HG02623 (cell line): ENCODE measurements around the gene CNP.
"Not testable (repeated sequence)": the region's sequence is repeated elsewhere in the genome, so short reads cannot be mapped to it uniquely, and the experiment has no call there.

ENCODE experiments used
- ATAC-seq: cut with Tn5 transposase; IDR thresholded peaks from one replicate; pipeline ENCODE4 v1.9.1; 2021; ENCODE audit warnings: moderate library complexity; ENCODE audit not compliant: unreplicated experiment

CNP gene

DNA sequence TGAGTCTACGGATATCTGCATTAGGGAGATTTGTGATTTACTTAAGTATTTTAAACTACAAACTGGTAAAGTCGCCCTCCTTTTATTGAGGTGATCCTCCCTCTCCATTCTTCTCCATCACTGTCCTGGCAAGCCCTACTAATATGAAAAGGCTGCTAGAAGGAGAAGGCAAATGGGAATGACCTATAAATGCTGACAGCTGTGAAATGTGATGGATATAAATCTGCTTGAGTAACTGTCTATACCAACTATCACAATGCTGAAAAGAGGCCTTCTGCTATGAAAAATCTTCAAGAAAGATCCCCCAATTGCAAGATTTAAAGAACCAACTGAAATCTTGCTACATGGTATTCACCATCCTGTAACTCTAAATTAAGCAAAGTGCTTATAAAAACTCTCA is 35.1 kb downstream of the CNP start:
- no peak for ATAC-seq

DNA sequence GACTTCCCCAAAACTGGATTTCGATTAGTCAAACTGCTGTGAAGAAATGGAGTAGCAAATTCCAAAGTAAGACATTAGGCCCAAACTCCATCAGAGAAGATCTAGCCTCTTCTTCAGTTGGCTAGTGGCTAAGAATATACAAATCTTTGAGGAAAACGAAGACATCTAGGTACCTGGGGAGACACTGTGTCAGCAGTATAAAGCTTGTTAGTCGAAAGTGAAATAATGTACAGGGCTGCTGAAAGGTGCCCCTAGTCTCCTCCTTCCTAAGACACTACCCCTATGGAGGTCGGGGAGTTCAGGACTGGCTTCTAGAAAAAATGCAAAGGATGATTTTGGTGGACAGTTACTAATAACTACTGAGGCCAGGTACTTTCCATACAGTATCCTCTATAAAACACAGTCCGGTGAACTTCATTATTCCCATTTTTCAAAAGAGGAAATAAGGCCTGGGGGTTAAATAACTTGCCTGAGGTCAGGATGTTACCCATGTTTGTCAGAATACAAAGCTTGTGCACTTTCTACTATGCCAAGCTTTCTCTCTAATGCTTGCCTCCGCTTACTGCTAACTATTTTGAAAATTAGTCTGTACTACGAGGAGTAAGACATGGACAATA is 35.7 kb downstream of the CNP start:
- ATAC-seq: no peak

DNA sequence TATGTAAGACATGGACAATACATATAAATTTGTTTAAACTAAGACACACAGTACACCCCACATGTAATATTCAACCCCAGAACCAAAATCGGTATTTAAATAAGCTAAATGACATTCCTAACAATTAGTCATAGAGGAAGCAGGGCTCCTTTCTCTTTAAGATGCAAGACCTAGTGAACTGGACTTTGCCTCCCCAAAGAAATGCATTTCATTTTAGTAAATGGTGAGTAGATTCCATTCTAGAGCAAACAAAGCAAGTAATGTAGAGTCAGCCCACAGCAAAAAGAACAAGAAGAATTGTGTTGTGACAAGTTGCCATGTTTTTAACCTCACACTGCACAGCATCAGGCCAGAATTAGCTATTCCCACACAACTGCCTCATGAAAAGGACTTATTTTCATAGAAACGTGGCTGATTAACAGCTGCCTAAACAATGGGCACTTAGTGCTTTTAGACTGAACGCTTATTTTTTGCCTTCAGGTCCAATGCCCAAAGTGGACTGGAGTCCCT is 36.3 kb downstream of the CNP start:
- ATAC-seq: no peak

DNA sequence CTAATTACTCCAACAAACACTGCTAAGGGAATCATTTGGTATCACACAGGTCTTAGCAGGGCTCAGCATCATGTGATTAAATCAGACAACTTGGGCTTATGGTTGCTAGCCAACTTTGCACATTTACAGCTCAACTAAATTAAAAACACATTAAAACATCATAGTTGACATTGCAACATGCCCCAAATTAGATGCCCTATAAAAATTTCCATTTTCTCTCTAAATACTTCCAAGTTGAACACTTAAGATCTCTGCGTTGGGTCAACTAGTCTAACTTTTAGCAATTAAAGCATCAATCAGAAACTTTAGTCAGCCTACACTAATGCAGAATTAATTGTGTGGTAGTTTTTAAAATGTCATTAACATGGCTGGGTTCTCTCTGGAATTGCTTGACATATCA is 38.6 kb downstream of the CNP start:
- no peak for ATAC-seq

- ATAC-seq: no peak
Measured at GRCh38 chr17:42009170-42009569, 42.6 kb downstream of the CNP start.

GRCh38 chr17:42010266-42010680 is 43.7 kb downstream of the CNP start:
- not testable (repeated sequence) for ATAC-seq

DNA sequence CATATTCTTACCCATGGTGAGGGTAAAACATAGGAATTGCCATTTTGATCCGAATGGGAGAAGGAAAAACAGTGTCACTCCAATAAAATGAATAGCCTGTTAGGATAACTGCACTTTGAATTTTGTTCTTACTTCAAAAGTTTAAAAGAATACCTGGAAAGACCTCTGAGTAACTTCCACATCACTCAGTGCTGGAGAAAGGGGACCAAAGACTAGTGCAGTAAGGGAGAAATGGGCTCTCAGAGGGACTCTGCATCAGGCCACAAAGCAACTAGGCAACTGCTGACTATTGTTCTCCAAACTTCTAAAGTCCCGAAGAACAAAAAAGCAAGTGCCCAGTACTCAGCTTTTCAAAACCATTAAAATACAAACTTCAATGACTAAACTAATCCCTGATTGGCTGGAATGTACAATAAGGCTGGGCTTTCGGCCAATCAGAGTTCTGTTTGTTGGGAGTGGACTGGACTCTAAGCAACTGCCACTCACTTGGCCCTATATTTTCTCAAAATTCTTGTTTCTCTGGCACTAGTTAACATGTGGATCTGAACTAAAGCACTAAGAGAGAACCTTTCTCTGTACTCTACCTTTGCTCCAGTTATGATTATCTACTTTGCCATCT is 44.4 kb downstream of the CNP start:
- ATAC-seq: no peak

DNA sequence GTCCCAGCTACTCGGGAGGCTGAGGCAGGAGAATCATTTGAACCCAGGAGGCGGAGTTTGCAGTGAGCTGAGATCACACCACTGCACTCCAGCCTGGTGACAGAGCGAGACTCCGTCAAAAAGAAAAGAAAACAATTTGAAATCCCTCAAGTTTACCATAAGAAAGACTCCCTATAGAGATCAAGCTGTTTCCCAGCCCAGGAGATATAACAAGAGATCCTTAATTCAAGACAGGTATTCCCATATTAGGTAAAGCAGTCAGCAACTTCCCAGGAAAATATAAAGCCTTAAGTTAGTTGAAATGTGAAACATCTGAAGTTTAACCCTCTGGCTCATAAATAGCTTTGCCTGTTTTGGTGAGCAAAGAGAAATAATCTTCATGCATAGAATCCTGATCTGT is 45.8 kb downstream of the CNP start:
- not testable (repeated sequence) for ATAC-seq

- ATAC-seq: not testable (repeated sequence)
Measured at GRCh38 chr17:42013740-42014139, 47.1 kb downstream of the CNP start.

GRCh38 chr17:42016411-42016831 is 49.8 kb downstream of the CNP start:
- ATAC-seq: no peak

DNA sequence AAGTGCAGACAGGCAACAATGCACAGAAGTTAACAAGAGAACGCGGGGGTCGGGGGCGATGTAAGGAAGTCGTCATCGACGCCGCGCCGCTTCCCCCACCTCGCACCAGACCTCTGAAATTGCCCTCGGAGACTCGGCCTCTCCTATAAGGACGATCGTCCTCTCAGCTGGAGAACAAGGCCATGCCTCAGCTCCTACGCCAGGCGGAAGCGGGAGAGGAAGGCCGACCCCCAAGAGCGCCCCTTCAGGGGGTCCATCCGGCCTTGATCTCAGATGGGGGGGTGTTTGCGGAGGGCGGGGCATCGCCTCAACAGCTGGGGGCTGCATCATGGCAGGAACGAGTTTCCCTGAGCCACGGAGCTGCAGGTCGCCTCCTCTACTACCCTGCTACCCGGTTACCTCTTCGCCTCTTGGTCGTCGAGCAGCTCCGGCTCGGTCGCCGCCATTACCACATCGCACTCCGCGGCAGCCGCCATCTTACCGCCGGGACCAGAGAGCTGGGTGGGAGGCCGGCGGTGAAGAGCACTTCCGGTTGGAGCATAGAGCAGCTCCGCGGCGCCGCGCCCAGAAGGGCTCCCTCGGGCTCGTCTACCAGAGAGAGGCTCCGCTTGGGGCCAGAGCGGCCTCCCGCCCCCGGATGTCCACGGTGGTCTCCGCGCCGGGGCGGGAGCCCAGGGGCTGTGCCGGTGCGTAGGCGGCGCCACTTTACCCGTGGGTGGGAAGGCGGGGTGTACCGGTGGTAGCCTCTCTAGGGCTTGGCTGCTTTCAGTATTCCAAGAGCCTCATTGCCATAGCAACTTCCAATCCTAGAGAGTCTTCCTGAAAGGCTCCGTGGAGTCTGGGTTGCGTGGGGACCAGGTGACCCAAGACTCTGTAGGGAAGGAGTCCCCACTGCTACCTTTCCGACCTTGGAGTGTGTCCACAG is 50.6 kb downstream of the CNP start, which contains the start of gene DNAJC7:
Gene DNAJC7, minus strand, starts transcription at position 499 of the 925 bp plus-strand sequence. Its CDS starts 23 bp downstream, at position 476.
- ATAC-seq: peak; percentile 84

GRCh38 chr17:42017866-42018200 is 51.2 kb downstream of the CNP start:
- ATAC-seq: no peak

- no peak for ATAC-seq
Measured at GRCh38 chr17:42018339-42018738, 51.7 kb downstream of the CNP start.

GRCh38 chr17:42018988-42019387 is 52.4 kb downstream of the CNP start:
- no peak for ATAC-seq

GRCh38 chr17:42019509-42020404 is 53.2 kb downstream of the CNP start, which contains the start of gene NKIRAS2:
NKIRAS2 (plus strand) TSS chr17:42020090; CDS start chr17:42021578, 1,488 bp downstream.
- peak; percentile 47 for ATAC-seq

GRCh38 chr17:42020845-42021244 is 54.2 kb downstream of the CNP start:
- ATAC-seq: not testable (repeated sequence)

- ATAC-seq: no peak
Measured at GRCh38 chr17:42023524-42024349, 57.1 kb downstream of the CNP start.

GRCh38 chr17:42025191-42025579 is 58.6 kb downstream of the CNP start:
- ATAC-seq: no peak

DNA sequence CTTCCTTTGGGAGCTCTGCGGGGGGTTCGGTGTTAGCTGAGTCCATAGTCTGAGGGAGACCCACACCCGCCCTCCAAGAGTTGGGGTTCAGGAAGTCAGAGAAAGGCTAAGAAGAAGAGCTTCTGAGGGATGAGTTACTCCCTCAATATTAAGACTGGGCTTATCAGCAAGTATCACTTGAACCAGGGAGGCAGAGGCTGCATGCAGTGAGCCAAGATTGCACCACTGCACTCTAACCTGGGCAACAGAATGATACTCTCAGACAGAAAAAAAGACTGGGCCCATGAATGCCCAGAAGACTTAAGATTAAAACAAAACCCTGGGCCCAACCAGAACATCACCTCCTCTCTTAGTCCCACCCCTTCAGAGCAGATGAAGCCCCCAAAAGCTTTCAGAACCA is 59.3 kb downstream of the CNP start:
- no peak for ATAC-seq
